Measurements from ENCODE around the gene NOTO. TPM values are rescaled to one million over a fixed set of nuclear protein-coding genes. Genes with fewer than 3 reads are reported as not detected.
A peak's percentile ranks its signal among the peaks of the same experiment; 100 is the strongest.

Gene NOTO
- total RNA-seq, 1 experiment from 2014 or later, result not detected

GRCh38 chr2:73214120-73215035 lies 12.0 kb downstream of the NOTO start, which contains the start of gene SMYD5:
TSS of gene SMYD5 (plus strand) at chr2:73214245. CDS start at chr2:73214267, 22 bp downstream.
- Histone ChIP-seq H3K36me3 (replicated peaks; ENCODE audit: control insufficient read depth, insufficient read depth, low read length) (no peaks in the 10 kb centered on the region; the same call in 1 of the 2 replicates), H3K27me3 (ENCODE audit: control insufficient read depth, insufficient read depth, low read length) (no peaks in the 10 kb centered on the region; the same call in 1 of the 2 replicates), H3K4me3 (ENCODE audit: insufficient read depth, low read depth, low read length) (peak within 1 kb of the TSS; percentile 89)
- DNase-seq, result peak; percentile 96

- peaks cover 2% of the 10 kb centered on the region for H3K36me3 ChIP-seq (replicated peaks; ENCODE audit: control insufficient read depth, insufficient read depth, low read length)
- no peak overlapping the region for H3K4me3 ChIP-seq (ENCODE audit: insufficient read depth, low read depth, low read length)
- H3K27me3 ChIP-seq (ENCODE audit: control insufficient read depth, insufficient read depth, low read length), result no peaks in the 10 kb centered on the region
- DNase-seq, result no peak
These were observed 12.9 kb downstream of the NOTO start for GRCh38 chr2:73215254-73215653.

GRCh38 chr2:73217160-73217559 lies 14.8 kb downstream of the NOTO start:
- no peak for DNase-seq
- no peaks in the 10 kb centered on the region for H3K27me3 ChIP-seq (ENCODE audit: control insufficient read depth, insufficient read depth, low read length)
- no peak overlapping the region for H3K4me3 ChIP-seq (ENCODE audit: insufficient read depth, low read depth, low read length)
- H3K36me3 ChIP-seq (replicated peaks; ENCODE audit: control insufficient read depth, insufficient read depth, low read length), result peaks cover 10% of the 10 kb centered on the region

GRCh38 chr2:73217826-73218225 lies 15.5 kb downstream of the NOTO start:
- no peaks in the 10 kb centered on the region for H3K27me3 ChIP-seq (ENCODE audit: control insufficient read depth, insufficient read depth, low read length)

GRCh38 chr2:73218298-73218697 lies 15.9 kb downstream of the NOTO start:
- H3K4me3 ChIP-seq (ENCODE audit: insufficient read depth, low read depth, low read length), result no peak overlapping the region
- no peak for DNase-seq
- H3K36me3 ChIP-seq (replicated peaks; ENCODE audit: control insufficient read depth, insufficient read depth, low read length), result peaks cover 17% of the 10 kb centered on the region
- H3K27me3 ChIP-seq (ENCODE audit: control insufficient read depth, insufficient read depth, low read length), result no peaks in the 10 kb centered on the region

More at GRCh38 chr2:73217826-73218225, 15.5 kb downstream of the NOTO start:
- peaks cover 13% of the 10 kb centered on the region for H3K36me3 ChIP-seq (replicated peaks; ENCODE audit: control insufficient read depth, insufficient read depth, low read length)
- H3K4me3 ChIP-seq (ENCODE audit: insufficient read depth, low read depth, low read length), result no peak overlapping the region
- DNase-seq, result no peak

- no peak for DNase-seq
- H3K4me3 ChIP-seq (ENCODE audit: insufficient read depth, low read depth, low read length), result no peak overlapping the region
- H3K36me3 ChIP-seq (replicated peaks; ENCODE audit: control insufficient read depth, insufficient read depth, low read length), result peaks cover 27% of the 10 kb centered on the region
- H3K27me3 ChIP-seq (ENCODE audit: control insufficient read depth, insufficient read depth, low read length), result no peaks in the 10 kb centered on the region
These were observed 21.4 kb downstream of the NOTO start for GRCh38 chr2:73223821-73224220.

- H3K27me3 ChIP-seq (ENCODE audit: control insufficient read depth, insufficient read depth, low read length), result no peaks in the 10 kb centered on the region
These were observed 23.4 kb downstream of the NOTO start for GRCh38 chr2:73225513-73226360.

GRCh38 chr2:73227086-73227485 lies 24.7 kb downstream of the NOTO start:
- no peak overlapping the region for H3K4me3 ChIP-seq (ENCODE audit: insufficient read depth, low read depth, low read length)
- DNase-seq, result no peak
- H3K36me3 ChIP-seq (replicated peaks; ENCODE audit: control insufficient read depth, insufficient read depth, low read length), result peaks cover 18% of the 10 kb centered on the region
- no peaks in the 10 kb centered on the region for H3K27me3 ChIP-seq (ENCODE audit: control insufficient read depth, insufficient read depth, low read length)

More at GRCh38 chr2:73225513-73226360, 23.4 kb downstream of the NOTO start:
- Histone ChIP-seq H3K36me3 (replicated peaks; ENCODE audit: control insufficient read depth, insufficient read depth, low read length) (peaks cover 24% of the 10 kb centered on the region), H3K4me3 (ENCODE audit: insufficient read depth, low read depth, low read length) (no peak overlapping the region)
- no peak for DNase-seq

- H3K27me3 ChIP-seq (ENCODE audit: control insufficient read depth, insufficient read depth, low read length), result no peaks in the 10 kb centered on the region
- no peak overlapping the region for H3K4me3 ChIP-seq (ENCODE audit: insufficient read depth, low read depth, low read length)
- no peak for DNase-seq
- H3K36me3 ChIP-seq (replicated peaks; ENCODE audit: control insufficient read depth, insufficient read depth, low read length), result peaks cover 6% of the 10 kb centered on the region
These were observed 26.3 kb downstream of the NOTO start for GRCh38 chr2:73228631-73229030.

- Histone ChIP-seq H3K36me3 (replicated peaks; ENCODE audit: control insufficient read depth, insufficient read depth, low read length) (no peaks in the 10 kb centered on the region), H3K27me3 (ENCODE audit: control insufficient read depth, insufficient read depth, low read length) (no peaks in the 10 kb centered on the region), H3K4me3 (ENCODE audit: insufficient read depth, low read depth, low read length) (peak overlapping the region; percentile 73)
- no peak for DNase-seq
These were observed 30.2 kb downstream of the NOTO start for GRCh38 chr2:73232403-73233153.

GRCh38 chr2:73233154-73233931 lies 31.0 kb downstream of the NOTO start, which contains the start of gene PRADC1:
TSS of gene PRADC1 (minus strand) at chr2:73233239. CDS start at chr2:73233160, 79 bp downstream.
- Histone ChIP-seq H3K27me3 (ENCODE audit: control insufficient read depth, insufficient read depth, low read length) (no peaks in the 10 kb centered on the region), H3K4me3 (ENCODE audit: insufficient read depth, low read depth, low read length) (peak within 1 kb of the TSS; percentile 99), H3K36me3 (replicated peaks; ENCODE audit: control insufficient read depth, insufficient read depth, low read length) (no peaks in the 10 kb centered on the region)
- peak; percentile 99 for DNase-seq

GRCh38 chr2:73233932-73234832 lies 31.8 kb downstream of the NOTO start, which contains the start of gene CCT7:
TSS of gene CCT7 (plus strand) at chr2:73234308. CDS start at chr2:73234379, 71 bp downstream.
- Histone ChIP-seq H3K36me3 (replicated peaks; ENCODE audit: control insufficient read depth, insufficient read depth, low read length) (peaks cover 3% of the 10 kb centered on the region), H3K4me3 (ENCODE audit: insufficient read depth, low read depth, low read length) (peak within 1 kb of the TSS; percentile 99), H3K27me3 (ENCODE audit: control insufficient read depth, insufficient read depth, low read length) (no peaks in the 10 kb centered on the region)
- peak; percentile 91 for DNase-seq
